ENCODE data around the gene TAL2.

TAL2 gene

DNA sequence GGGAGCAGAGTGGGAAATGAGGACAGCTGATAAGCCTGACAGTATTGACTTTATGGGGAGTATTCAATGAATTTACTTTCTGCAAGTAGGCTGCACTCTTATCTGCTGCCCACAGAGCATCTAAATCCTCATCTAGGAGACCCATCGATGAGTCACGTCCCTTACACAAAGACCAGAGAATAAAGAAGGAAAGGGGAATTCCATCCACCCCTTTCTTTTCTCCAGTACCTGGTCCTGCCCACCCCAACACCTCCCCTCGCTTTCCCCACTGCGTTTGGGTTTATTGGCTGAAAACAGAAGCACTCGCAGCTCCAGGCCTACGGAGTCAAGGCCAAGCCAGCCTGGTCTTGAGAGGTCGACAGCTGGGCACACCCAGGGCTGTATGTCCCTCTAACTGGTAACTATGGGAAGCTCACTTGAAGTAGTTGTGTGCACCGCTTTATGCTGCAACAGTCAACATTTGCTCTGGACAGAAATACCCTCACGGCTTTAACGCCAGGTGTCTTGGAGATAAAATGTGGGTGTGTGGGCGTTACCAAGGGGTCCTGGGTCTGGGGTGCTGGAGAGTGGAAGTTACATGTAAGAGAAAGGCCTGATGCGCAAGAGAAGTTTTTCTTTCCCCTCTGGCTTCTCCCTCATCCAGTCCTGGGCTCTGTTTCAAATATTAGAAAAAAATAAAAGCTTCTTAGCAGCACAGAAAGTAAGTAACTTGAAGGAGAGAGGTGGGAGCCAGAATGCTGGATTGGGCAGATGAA is 14.5 kb upstream of the TAL2 start:
- no peak for DNase-seq
- Histone ChIP-seq H3K27ac (no peak overlapping the region), H3K36me3 (no peaks in the 10 kb centered on the region), H3K27me3 (no peaks in the 10 kb centered on the region), H3K4me3 (no peak overlapping the region), H3K9me3 (no peaks in the 10 kb centered on the region), H3K4me1 (no peaks in the 10 kb centered on the region)
- intact Hi-C loops (cut with DNase I; ENCODE audit: low total_unique reads): no loop called here
- TF ChIP-seq, protein P1, sequence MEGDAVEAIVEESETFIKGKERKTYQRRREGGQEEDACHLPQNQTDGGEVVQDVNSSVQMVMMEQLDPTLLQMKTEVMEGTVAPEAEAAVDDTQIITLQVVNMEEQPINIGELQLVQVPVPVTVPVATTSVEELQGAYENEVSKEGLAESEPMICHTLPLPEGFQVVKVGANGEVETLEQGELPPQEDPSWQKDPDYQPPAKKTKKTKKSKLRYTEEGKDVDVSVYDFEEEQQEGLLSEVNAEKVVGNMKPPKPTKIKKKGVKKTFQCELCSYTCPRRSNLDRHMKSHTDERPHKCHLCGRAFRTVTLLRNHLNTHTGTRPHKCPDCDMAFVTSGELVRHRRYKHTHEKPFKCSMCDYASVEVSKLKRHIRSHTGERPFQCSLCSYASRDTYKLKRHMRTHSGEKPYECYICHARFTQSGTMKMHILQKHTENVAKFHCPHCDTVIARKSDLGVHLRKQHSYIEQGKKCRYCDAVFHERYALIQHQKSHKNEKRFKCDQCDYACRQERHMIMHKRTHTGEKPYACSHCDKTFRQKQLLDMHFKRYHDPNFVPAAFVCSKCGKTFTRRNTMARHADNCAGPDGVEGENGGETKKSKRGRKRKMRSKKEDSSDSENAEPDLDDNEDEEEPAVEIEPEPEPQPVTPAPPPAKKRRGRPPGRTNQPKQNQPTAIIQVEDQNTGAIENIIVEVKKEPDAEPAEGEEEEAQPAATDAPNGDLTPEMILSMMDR (IDR thresholded peaks at IDR 0.05): no peak

- no peak for DNase-seq
- TF ChIP-seq, protein P1 (IDR thresholded peaks at IDR 0.05): no peak
- Histone ChIP-seq H3K27me3 (peaks cover 0 to 10% of the 10 kb centered on the region in 2 donors), H3K4me3 (no peak overlapping the region), H3K4me1 (peaks cover 0 to 12% (median 7%) of the 10 kb centered on the region in 4 donors), H3K9me3 (no peaks in the 10 kb centered on the region), H3K27ac (no peak overlapping the region), H3K36me3 (no peaks in the 10 kb centered on the region)
- intact Hi-C loops (cut with DNase I; ENCODE audit: low total_unique reads): no loop called here
Observed at GRCh38 chr9:105651806-105652205, 10.5 kb upstream of the TAL2 start.

GRCh38 chr9:105656131-105656921 is 5.9 kb upstream of the TAL2 start:
- Histone ChIP-seq H3K27ac (no peak overlapping the region), H3K4me1 (peaks cover 0 to 12% (median 7%) of the 10 kb centered on the region in 4 donors), H3K9me3 (no peaks in the 10 kb centered on the region), H3K4me3 (peak overlapping the region; percentile 40 to 53), H3K27me3 (peaks cover 0 to 22% of the 10 kb centered on the region in 2 donors), H3K36me3 (no peaks in the 10 kb centered on the region)
- DNase-seq: no peak
- TF ChIP-seq, protein P1 (IDR thresholded peaks at IDR 0.05): peak in 1 of 2 experiments; percentile 10
- intact Hi-C loops (cut with DNase I; ENCODE audit: low total_unique reads): no loop called here

GRCh38 chr9:105658351-105658750 is 3.9 kb upstream of the TAL2 start:
- TF ChIP-seq, protein P1 (IDR thresholded peaks at IDR 0.05): no peak
- Histone ChIP-seq H3K27me3 (peaks cover 0 to 22% of the 10 kb centered on the region in 2 donors), H3K9me3 (no peaks in the 10 kb centered on the region), H3K27ac (no peak overlapping the region), H3K4me3 (no peak overlapping the region), H3K4me1 (peaks cover 0 to 12% (median 7%) of the 10 kb centered on the region in 4 donors), H3K36me3 (no peaks in the 10 kb centered on the region)
- intact Hi-C loops (cut with DNase I; ENCODE audit: low total_unique reads): no loop called here
- no peak for DNase-seq

GRCh38 chr9:105661011-105661410 is 1.2 kb upstream of the TAL2 start:
- DNase-seq: no peak

More at GRCh38 chr9:105661011-105661410, 1.2 kb upstream of the TAL2 start:
- Histone ChIP-seq H3K36me3 (no peaks in the 10 kb centered on the region), H3K4me3 (no peak overlapping the region), H3K27me3 (peaks cover 0 to 21% of the 10 kb centered on the region in 2 donors), H3K4me1 (peaks cover 0 to 8% (median 6%) of the 10 kb centered on the region in 4 donors), H3K27ac (no peak overlapping the region), H3K9me3 (no peaks in the 10 kb centered on the region)
- TF ChIP-seq, protein P1 (IDR thresholded peaks at IDR 0.05): no peak
- intact Hi-C loops (cut with DNase I; ENCODE audit: low total_unique reads): no loop called here

Data from tibial artery (tissue), 4 donors.